Endodermal cell (in vitro differentiated cells): Measurements from ENCODE around the gene ANKRD33B. TPM values are rescaled to one million over a fixed set of nuclear protein-coding genes. Genes with fewer than 3 reads are reported as not detected.
"Not testable (repeated sequence)": the region's sequence is repeated elsewhere in the genome, so short reads cannot be mapped to it uniquely, and the experiment has no call there.

Experiments used
- DNase-seq: peaks from one replicate; pipeline ENCODE4 v3.0.0-alpha.2; 2017
- H3K27ac ChIP-seq: 2 replicates; pipeline ENCODE4 v1.5.1; 2013; ENCODE audit warnings: mild to moderate bottlenecking, low read depth, low read length, moderate library complexity
- H3K27me3 ChIP-seq: 2 replicates; pipeline ENCODE4 v1.6.1; 2013; ENCODE audit warnings: mild to moderate bottlenecking, low read length, moderate library complexity; ENCODE audit not compliant: insufficient read depth, control insufficient read depth, poor library complexity, severe bottlenecking
- H3K36me3 ChIP-seq: 2 replicates; pipeline ENCODE4 v1.7.0; 2013; ENCODE audit warnings: mild to moderate bottlenecking, low read length, moderate library complexity; ENCODE audit not compliant: control insufficient read depth, insufficient read depth
- H3K4me1 ChIP-seq: one replicate; pipeline ENCODE4 v1.7.0; 2013; ENCODE audit warnings: low read length; ENCODE audit not compliant: control insufficient read depth, insufficient read depth
- H3K4me3 ChIP-seq: 2 replicates; pipeline ENCODE4 v1.5.1; 2013; ENCODE audit warnings: mild to moderate bottlenecking, low read length, moderate library complexity
- H3K9ac ChIP-seq: 2 replicates; pipeline ENCODE4 v1.6.1; 2013; ENCODE audit warnings: mild to moderate bottlenecking, low read length, moderate library complexity; ENCODE audit not compliant: poor library complexity, severe bottlenecking; ENCODE audit errors: extremely low read depth
- H3K9me3 ChIP-seq: 2 replicates; pipeline ENCODE4 v1.6.1; 2013; ENCODE audit warnings: mild to moderate bottlenecking, low read length, moderate library complexity; ENCODE audit not compliant: control insufficient read depth
- H3K27ac Mint-ChIP-seq: 2 replicates; pipeline ENCODE4 v1.8.0; 2020; ENCODE audit warnings: mixed read lengths
- H3K27me3 Mint-ChIP-seq: 2 replicates; pipeline ENCODE4 v1.8.0; 2021; ENCODE audit warnings: mild to moderate bottlenecking, mixed read lengths; ENCODE audit not compliant: insufficient read depth
- H3K36me3 Mint-ChIP-seq: 2 replicates; pipeline ENCODE4 v1.8.0; 2020; ENCODE audit warnings: low read depth, mixed read lengths
- H3K4me1 Mint-ChIP-seq: 2 replicates; pipeline ENCODE4 v1.8.0; 2020; ENCODE audit warnings: mixed read lengths
- H3K4me3 Mint-ChIP-seq: 2 replicates; pipeline ENCODE4 v1.8.0; 2020; ENCODE audit warnings: mild to moderate bottlenecking, moderate library complexity, mixed read lengths
- H3K9me3 Mint-ChIP-seq: 2 replicates; pipeline ENCODE4 v1.8.0; 2020; ENCODE audit warnings: mild to moderate bottlenecking, mixed read lengths
- WGBS, 2 experiments: methylation state at CpG; one replicate each; pipeline versions ENCODE4 v1.1.5 to v1.1.7; 2013; ENCODE audit warnings: missing lambda C conversion rate in 2 of 2, mixed read lengths in 1 of 2; ENCODE audit not compliant: insufficient coverage in 1 of 2, insufficient read length in 1 of 2; 5-methylcytosine and 5-hydroxymethylcytosine counted together
- total RNA-seq, 2 donors: library from RNA; stranded (reverse); fragmentation: NEBNext Ultra II Directional in 1 of 2; extraction: Animal tissue kit (Norgen Biotek cat#: 25700) in 1 of 2; gene quantifications; 2 replicates in 1 of 2; 3 replicates in 1 of 2; pipeline ENCODE4 v1.2.1, GENCODE V29; 2021
- TF ChIP-seq, protein P1 (sequence below): fragments of 200-600 bp; sonication (generic); conservative IDR thresholded peaks from 2 replicates; pipeline ENCODE4 v1.5.0; 2021; ENCODE audit warnings: antibody characterized with exemption, mild to moderate bottlenecking

Gene ANKRD33B
- total RNA-seq, 2 donors from 2014 or later: 21.9 to 37.2 TPM

GRCh38 chr5:10601246-10602030 lies 37.6 kb downstream of the ANKRD33B start:
- Histone ChIP-seq H3K9ac (no peak overlapping the region), H3K4me1 (no peaks in the 10 kb centered on the region), H3K4me3 (no peak overlapping the region), H3K36me3 (no peaks in the 10 kb centered on the region), H3K27me3 (no peaks in the 10 kb centered on the region), H3K9me3 (no peaks in the 10 kb centered on the region), H3K27ac (peak overlapping the region; percentile 44)
- Mint-ChIP-seq H3K4me3 (no peak overlapping the region), H3K27me3 (no peaks in the 10 kb centered on the region), H3K27ac (no peak overlapping the region), H3K9me3 (no peaks in the 10 kb centered on the region), H3K4me1 (no peaks in the 10 kb centered on the region), H3K36me3 (peaks cover 2% of the 10 kb centered on the region)
- 91% methylated on average over 16 to 19 of the region's 19 CpGs for WGBS, 2 experiments
- DNase-seq: peak; percentile 47
- TF ChIP-seq, protein P1, sequence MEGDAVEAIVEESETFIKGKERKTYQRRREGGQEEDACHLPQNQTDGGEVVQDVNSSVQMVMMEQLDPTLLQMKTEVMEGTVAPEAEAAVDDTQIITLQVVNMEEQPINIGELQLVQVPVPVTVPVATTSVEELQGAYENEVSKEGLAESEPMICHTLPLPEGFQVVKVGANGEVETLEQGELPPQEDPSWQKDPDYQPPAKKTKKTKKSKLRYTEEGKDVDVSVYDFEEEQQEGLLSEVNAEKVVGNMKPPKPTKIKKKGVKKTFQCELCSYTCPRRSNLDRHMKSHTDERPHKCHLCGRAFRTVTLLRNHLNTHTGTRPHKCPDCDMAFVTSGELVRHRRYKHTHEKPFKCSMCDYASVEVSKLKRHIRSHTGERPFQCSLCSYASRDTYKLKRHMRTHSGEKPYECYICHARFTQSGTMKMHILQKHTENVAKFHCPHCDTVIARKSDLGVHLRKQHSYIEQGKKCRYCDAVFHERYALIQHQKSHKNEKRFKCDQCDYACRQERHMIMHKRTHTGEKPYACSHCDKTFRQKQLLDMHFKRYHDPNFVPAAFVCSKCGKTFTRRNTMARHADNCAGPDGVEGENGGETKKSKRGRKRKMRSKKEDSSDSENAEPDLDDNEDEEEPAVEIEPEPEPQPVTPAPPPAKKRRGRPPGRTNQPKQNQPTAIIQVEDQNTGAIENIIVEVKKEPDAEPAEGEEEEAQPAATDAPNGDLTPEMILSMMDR: no peak

- Mint-ChIP-seq H3K4me3 (no peak overlapping the region), H3K9me3 (no peaks in the 10 kb centered on the region), H3K4me1 (peaks cover 5% of the 10 kb centered on the region), H3K27ac (no peak overlapping the region), H3K27me3 (no peaks in the 10 kb centered on the region), H3K36me3 (peaks cover 2% of the 10 kb centered on the region)
- H3K9ac ChIP-seq: no peak overlapping the region
- H3K9me3 ChIP-seq: no peaks in the 10 kb centered on the region
- WGBS, 2 experiments: 83 to 89% methylated on average over 14 to 15 of the region's 15 CpGs
- no peak overlapping the region for H3K27ac ChIP-seq
- TF ChIP-seq, protein P1: no peak
- H3K36me3 ChIP-seq: no peaks in the 10 kb centered on the region
- no peaks in the 10 kb centered on the region for H3K27me3 ChIP-seq
- H3K4me1 ChIP-seq: no peaks in the 10 kb centered on the region
- H3K4me3 ChIP-seq: no peak overlapping the region
- DNase-seq: peak; percentile 42
Observed at GRCh38 chr5:10602031-10602806, 38.3 kb downstream of the ANKRD33B start.

DNA sequence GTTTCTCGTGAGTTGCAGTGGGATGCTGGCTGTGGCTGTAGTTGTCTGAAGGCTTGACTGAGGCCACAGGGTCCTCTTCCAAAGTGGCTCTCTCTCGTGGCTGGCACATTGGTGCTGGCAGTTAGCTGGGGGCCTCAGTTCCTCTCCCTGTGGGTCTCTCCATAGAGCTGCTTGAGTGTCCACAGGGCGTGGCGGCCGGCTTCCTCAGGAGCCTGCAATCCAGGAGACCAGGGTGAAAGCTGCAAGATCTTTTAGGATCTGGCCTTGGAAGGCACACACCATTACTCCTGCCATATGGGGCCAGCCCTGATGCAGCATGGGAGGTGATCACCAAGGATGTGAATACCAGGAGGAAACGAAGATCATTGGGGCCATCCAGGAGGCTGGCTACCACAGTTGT lies 41.1 kb downstream of the ANKRD33B start:
- H3K4me3 Mint-ChIP-seq: no peak overlapping the region
- H3K4me1 Mint-ChIP-seq: peaks cover 12% of the 10 kb centered on the region
- H3K27ac Mint-ChIP-seq: no peak overlapping the region
- no peaks in the 10 kb centered on the region for H3K4me1 ChIP-seq
- H3K27ac ChIP-seq: no peak overlapping the region
- peak; percentile 43 for DNase-seq
- no peaks in the 10 kb centered on the region for H3K36me3 ChIP-seq
- H3K9me3 Mint-ChIP-seq: no peaks in the 10 kb centered on the region
- no peaks in the 10 kb centered on the region for H3K36me3 Mint-ChIP-seq
- no peaks in the 10 kb centered on the region for H3K27me3 ChIP-seq
- no peaks in the 10 kb centered on the region for H3K27me3 Mint-ChIP-seq
- no peak overlapping the region for H3K4me3 ChIP-seq
- no peaks in the 10 kb centered on the region for H3K9me3 ChIP-seq
- no peak overlapping the region for H3K9ac ChIP-seq
- WGBS, 2 experiments: 95 to 100% methylated on average over 6 of the region's 6 CpGs
- TF ChIP-seq, protein P1: no peak

DNA sequence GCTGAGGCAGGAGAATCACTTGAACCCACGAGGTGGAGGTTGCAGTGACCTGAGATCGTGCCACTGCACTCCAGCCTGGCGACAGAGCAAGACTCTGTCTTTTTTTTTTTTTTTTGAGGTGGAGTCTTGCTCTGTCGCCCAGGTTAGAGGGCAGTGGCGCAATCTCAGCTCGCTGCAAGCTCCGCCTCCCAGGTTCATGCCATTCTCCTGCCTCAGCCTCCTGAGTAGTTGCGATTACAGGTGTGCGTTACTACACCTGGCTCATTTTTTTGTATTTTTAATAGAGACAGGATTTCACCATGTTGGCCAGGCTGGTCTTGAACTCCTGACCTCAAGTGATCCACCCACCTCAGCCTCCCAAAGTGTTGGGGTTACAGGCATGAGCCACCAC lies 42.8 kb downstream of the ANKRD33B start:
- not testable (repeated sequence) for H3K9ac ChIP-seq, H3K36me3 Mint-ChIP-seq, H3K9me3 ChIP-seq, H3K4me1 ChIP-seq, H3K27me3 Mint-ChIP-seq, DNase-seq, H3K4me3 ChIP-seq, H3K27me3 ChIP-seq, H3K36me3 ChIP-seq, H3K9me3 Mint-ChIP-seq, H3K4me3 Mint-ChIP-seq, H3K27ac ChIP-seq
- Mint-ChIP-seq H3K4me1 (peaks cover 17% of the 10 kb centered on the region), H3K27ac (peak overlapping the region; percentile 56)
- 97 to 100% methylated on average over 2 to 9 of the region's 9 CpGs for WGBS, 2 experiments
